Lung (tissue), 12 donors: ENCODE results near the gene KCNG1. TPM values are rescaled to one million over a fixed set of nuclear protein-coding genes. Genes with fewer than 3 reads are reported as not detected.
"Not testable (repeated sequence)": the region's sequence is repeated elsewhere in the genome, so short reads cannot be mapped to it uniquely, and the experiment has no call there.

ENCODE experiments used
- ATAC-seq: fragments of 200-7000 bp; cut with Tn5 transposase; one replicate; pipeline ENCODE4 v1.9.1; 2020; ENCODE audit warnings: moderate number of reproducible peaks; ENCODE audit not compliant: insufficient read depth, low FRiP score
- DNase-seq, 3 donors: peaks; one replicate each; pipeline ENCODE4 v3.0.0-alpha.2; 2013 to 2017
- H3K27ac ChIP-seq, 2 donors: one replicate each; pipeline ENCODE4 v1.5.1; 2013; ENCODE audit warnings: mild to moderate bottlenecking in 2 of 2, moderate library complexity in 2 of 2, control low read depth in 1 of 2, inconsistent platforms in 1 of 2, low read depth in 1 of 2, low read length in 1 of 2
- H3K27me3 ChIP-seq, 3 donors: one replicate each; pipeline ENCODE4 v1.5.1; 2013; ENCODE audit warnings: low read length in 2 of 3; ENCODE audit not compliant: control insufficient read depth in 3 of 3, insufficient read depth in 3 of 3
- H3K36me3 ChIP-seq, 4 donors: one replicate each; pipeline ENCODE4 v1.5.1; 2013; ENCODE audit warnings: low read length in 4 of 4, mild to moderate bottlenecking in 1 of 4, moderate library complexity in 1 of 4; ENCODE audit not compliant: control insufficient read depth in 4 of 4, insufficient read depth in 4 of 4
- H3K4me1 ChIP-seq, 5 donors: one replicate each; pipeline ENCODE4 v1.5.1; 2013; ENCODE audit warnings: low read length in 5 of 5, mild to moderate bottlenecking in 2 of 5, moderate library complexity in 1 of 5; ENCODE audit not compliant: control insufficient read depth in 5 of 5, insufficient read depth in 5 of 5
- H3K4me3 ChIP-seq: one replicate; pipeline ENCODE4 v1.5.1; 2013; ENCODE audit warnings: mild to moderate bottlenecking, control low read depth, moderate library complexity
- H3K9ac ChIP-seq, 2 donors: one replicate each; pipeline ENCODE4 v1.5.1; 2013; ENCODE audit warnings: low read length in 2 of 2, control low read depth in 1 of 2; ENCODE audit not compliant: insufficient read depth in 1 of 2
- H3K9me3 ChIP-seq, 4 donors: one replicate each; pipeline ENCODE4 v1.5.1; 2013; ENCODE audit warnings: low read length in 3 of 4, mild to moderate bottlenecking in 1 of 4, moderate library complexity in 1 of 4; ENCODE audit not compliant: control insufficient read depth in 4 of 4, insufficient read depth in 3 of 4
- CTCF ChIP-seq: IDR thresholded peaks from 2 replicates; pipeline ENCODE4 v1.5.1; 2012; ENCODE audit warnings: mild to moderate bottlenecking; ENCODE audit errors: control extremely low read depth, extremely low read depth
- WGBS, 2 donors: extraction: QIAGEN DNeasy Blood & Tissue Kit; methylation state at CpG; one replicate each; pipeline ENCODE4 v1.1.7; 2013; 5-methylcytosine and 5-hydroxymethylcytosine counted together
- polyA plus RNA-seq, 2 donors: library from polyadenylated mRNA; stranded (reverse); fragments of 200-250 nt; gene quantifications; one replicate each; pipeline ENCODE4 v1.2.1, GENCODE V29; 2013
- total RNA-seq, 2 donors: library from RNA; depleted of rRNA in 1 of 2; stranded (reverse); fragments of >200 nt in 1 of 2; gene quantifications; one replicate each; pipeline ENCODE4 v1.2.1, GENCODE V29; 2014 to 2021
- donor health status: control.
- donor health status: control.
- donor health status: Bipolar disorder and iron deficiency.
- donor health status: healthy.
- donor health status: DM: yes; HTN: yes; CAD: no.

KCNG1 gene
- total and polyA plus RNA-seq, 4 donors, result 0.14 to 0.58 (median 0.42) TPM

DNA sequence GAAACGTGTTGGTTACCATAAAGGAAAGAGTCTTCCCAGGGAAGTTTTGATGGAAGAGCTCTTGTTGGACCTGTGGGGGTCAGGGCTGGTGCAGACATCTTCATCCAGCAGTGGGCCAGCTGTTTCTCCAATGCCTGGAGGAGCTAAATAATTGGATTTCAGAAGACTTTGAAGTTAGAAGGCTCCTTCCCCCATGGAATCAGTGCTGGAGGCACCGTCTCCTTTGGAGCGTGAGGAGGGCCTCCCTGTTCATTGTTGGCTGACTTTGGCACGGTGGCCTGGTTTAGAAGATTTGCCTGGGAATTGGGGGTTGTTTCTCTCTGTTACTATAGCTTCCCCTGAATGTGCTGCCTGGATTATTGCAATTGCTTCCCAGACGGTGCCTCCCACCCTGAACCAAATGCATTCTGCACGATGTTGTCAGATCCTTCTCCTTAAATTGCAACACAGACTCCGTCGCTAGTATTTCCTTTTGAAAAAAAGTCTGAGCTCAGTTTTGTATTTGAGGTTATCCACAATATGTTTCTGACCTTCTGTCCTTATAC lies 27.7 kb upstream of the KCNG1 start:
- DNase-seq (no peak), ATAC-seq (no peak)
- Histone ChIP-seq H3K9me3 (peaks cover 0 to 5% (median 2%) of the 10 kb centered on the region in 4 donors), H3K9ac (no peak overlapping the region), H3K4me1 (no peaks in the 10 kb centered on the region), H3K36me3 (no peaks in the 10 kb centered on the region), H3K27ac (no peak overlapping the region), H3K27me3 (peaks cover 0 to 17% (median 9%) of the 10 kb centered on the region in 3 donors), H3K4me3 (no peak overlapping the region)
- WGBS, 2 donors, result 29 to 43% methylated on average over 8 of the region's 8 CpGs
- TF ChIP-seq CTCF, result no peak

- ATAC-seq, result no peak
- 80 to 81% methylated on average over 9 of the region's 9 CpGs for WGBS, 2 donors
- Histone ChIP-seq H3K36me3 (no peaks in the 10 kb centered on the region), H3K4me1 (no peaks in the 10 kb centered on the region), H3K27me3 (peaks cover 0 to 8% (median 5%) of the 10 kb centered on the region in 3 donors), H3K4me3 (no peak overlapping the region), H3K9ac (no peak overlapping the region), H3K9me3 (peaks cover 0 to 5% (median 2%) of the 10 kb centered on the region in 4 donors), H3K27ac (no peak overlapping the region)
- TF ChIP-seq CTCF, result no peak
- DNase-seq, result no peak
Measured at GRCh38 chr20:51046021-51046985, 23.4 kb upstream of the KCNG1 start.

DNA sequence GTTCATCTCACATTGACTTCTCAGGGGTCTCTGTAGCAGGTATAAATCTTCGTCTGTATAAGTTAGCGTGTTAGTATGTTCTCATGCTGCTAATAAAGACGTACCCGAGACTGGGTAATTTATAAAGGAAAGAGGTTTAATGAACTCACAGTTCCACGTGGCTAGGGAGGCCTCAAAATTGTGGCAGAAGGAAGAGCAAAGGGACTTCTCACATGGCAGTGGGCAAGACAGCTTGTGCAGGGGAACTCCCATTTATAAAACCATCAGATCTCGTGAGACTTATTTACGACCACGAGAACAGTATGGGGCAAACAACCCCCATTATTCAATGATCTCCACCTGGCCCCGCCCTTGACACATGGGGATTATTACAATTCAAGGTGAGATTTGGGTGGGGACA lies 22.6 kb upstream of the KCNG1 start:
- not testable (repeated sequence) for H3K27me3 ChIP-seq, ATAC-seq, DNase-seq, H3K36me3 ChIP-seq, H3K9me3 ChIP-seq, H3K27ac ChIP-seq, H3K4me1 ChIP-seq, H3K4me3 ChIP-seq, H3K9ac ChIP-seq
- WGBS, 2 donors, result 86 to 93% methylated on average over 9 of the region's 9 CpGs

- DNase-seq, result no peak
- Histone ChIP-seq H3K27ac (no peak overlapping the region), H3K27me3 (peaks cover 0 to under 1% (median 0%) of the 10 kb centered on the region in 3 donors), H3K9ac (no peak overlapping the region), H3K9me3 (peaks cover 0 to 5% (median 2%) of the 10 kb centered on the region in 4 donors), H3K4me1 (no peaks in the 10 kb centered on the region), H3K4me3 (no peak overlapping the region), H3K36me3 (no peaks in the 10 kb centered on the region)
- TF ChIP-seq CTCF, result no peak
- ATAC-seq, result no peak
- WGBS, 2 donors, result 81% methylated on average over 3 of the region's 3 CpGs
Measured at GRCh38 chr20:51044796-51045195, 21.9 kb upstream of the KCNG1 start.
